T-helper 2 cell treated with Interferon-gamma antibody and Interleukin-4, amounts not matched to agents 5 μg/mL and 100 μg/mL, for 36 hours (primary cell): ENCODE results near the gene A3GALT2.

Source experiments
- DNase-seq: peaks from one replicate; pipeline ENCODE4 v3.0.0; 2021; ENCODE audit warnings: low spot score
- H3K27ac Mint-ChIP-seq: one replicate; pipeline ENCODE4 v1.8.0; 2021; ENCODE audit warnings: mild to moderate bottlenecking, mixed read lengths
- H3K27me3 Mint-ChIP-seq: one replicate; pipeline ENCODE4 v1.8.0; 2021; ENCODE audit warnings: low read depth, mixed read lengths
- H3K36me3 Mint-ChIP-seq: one replicate; pipeline ENCODE4 v1.8.0; 2021; ENCODE audit warnings: low read depth, mixed read lengths
- H3K4me1 Mint-ChIP-seq: one replicate; pipeline ENCODE4 v1.8.0; 2021; ENCODE audit warnings: low read depth, mixed read lengths
- H3K4me3 Mint-ChIP-seq: one replicate; pipeline ENCODE4 v1.8.0; 2022; ENCODE audit warnings: mild to moderate bottlenecking, moderate library complexity, mixed read lengths
- H3K9me3 Mint-ChIP-seq: one replicate; pipeline ENCODE4 v1.8.0; 2021; ENCODE audit warnings: mixed read lengths

A3GALT2 gene

DNA sequence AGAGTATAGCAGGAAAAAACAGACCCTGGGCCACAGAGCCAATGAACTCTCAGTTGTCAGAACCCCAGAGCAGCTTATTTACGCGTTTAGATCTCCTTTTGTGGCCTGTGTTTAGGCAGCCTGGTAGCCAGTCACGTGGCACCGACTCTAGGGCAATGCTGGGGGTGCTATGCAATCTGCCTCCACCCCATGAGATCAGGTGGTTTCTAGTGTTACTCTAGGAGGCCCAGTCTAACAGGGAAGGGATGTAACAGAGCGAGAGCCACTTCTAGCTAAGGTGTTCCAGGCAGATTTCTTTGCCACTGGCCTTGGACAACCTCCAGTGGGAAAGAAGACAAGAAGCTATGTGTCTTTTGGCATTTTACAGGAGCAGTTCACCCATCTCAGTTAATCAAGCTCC is 12.0 kb upstream of the A3GALT2 start:
- no peak overlapping the region for H3K4me3 Mint-ChIP-seq
- H3K9me3 Mint-ChIP-seq, result no peaks in the 10 kb centered on the region
- no peak overlapping the region for H3K27ac Mint-ChIP-seq
- no peak for DNase-seq
- H3K27me3 Mint-ChIP-seq, result no peaks in the 10 kb centered on the region
- peaks cover 5% of the 10 kb centered on the region for H3K4me1 Mint-ChIP-seq
- H3K36me3 Mint-ChIP-seq, result peaks cover 33% of the 10 kb centered on the region

GRCh38 chr1:33332357-33332789 is 11.5 kb upstream of the A3GALT2 start:
- Mint-ChIP-seq H3K4me1 (peaks cover 5% of the 10 kb centered on the region), H3K27ac (no peak overlapping the region), H3K27me3 (no peaks in the 10 kb centered on the region), H3K36me3 (peaks cover 33% of the 10 kb centered on the region), H3K4me3 (no peak overlapping the region), H3K9me3 (no peaks in the 10 kb centered on the region)
- DNase-seq, result no peak

DNA sequence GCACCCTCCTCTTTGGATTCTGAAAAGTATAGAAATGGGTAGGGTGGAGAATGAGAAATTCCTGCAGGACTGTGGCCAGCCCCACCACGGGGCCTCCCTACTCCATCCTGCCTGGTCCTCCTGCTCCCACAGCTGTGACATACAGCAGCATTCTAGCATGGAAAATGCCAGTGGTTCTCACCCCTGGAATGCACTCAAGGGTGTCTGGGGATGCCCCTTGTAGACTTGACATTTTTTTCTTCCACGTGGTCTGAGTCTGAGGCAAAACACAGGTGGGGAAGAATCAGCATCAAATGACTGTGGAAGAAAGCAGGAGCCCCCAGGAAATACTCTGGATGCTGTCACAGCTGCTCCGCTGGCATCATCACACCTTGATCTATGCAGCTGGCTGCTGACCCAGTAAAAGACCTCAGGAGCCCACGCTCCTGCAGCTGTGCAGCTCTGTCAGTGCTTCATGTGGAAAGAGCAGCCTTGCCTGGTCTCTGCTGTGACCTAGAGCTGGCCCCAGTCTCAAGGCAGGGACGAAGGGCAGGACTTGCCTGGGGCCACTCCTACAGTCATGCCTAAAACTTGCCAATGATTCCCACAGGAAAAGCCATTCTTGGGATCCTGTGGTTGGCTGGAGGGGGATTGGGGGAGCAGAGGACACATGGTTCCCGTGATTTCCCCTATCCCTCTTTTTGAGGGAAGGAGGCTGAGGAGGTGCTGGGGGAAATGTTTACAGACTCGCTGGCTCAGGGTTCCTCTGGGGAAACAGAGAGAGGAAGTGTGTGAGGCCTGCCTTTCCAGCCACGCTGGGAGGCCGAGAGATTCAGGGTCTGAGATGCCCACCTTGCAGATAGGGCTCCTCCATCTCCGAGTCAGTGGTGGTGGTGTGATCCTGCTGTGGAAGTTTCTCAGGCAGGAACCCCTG is 10.8 kb upstream of the A3GALT2 start:
- no peak overlapping the region for H3K27ac Mint-ChIP-seq
- no peaks in the 10 kb centered on the region for H3K27me3 Mint-ChIP-seq
- peaks cover 5% of the 10 kb centered on the region for H3K4me1 Mint-ChIP-seq

DNA sequence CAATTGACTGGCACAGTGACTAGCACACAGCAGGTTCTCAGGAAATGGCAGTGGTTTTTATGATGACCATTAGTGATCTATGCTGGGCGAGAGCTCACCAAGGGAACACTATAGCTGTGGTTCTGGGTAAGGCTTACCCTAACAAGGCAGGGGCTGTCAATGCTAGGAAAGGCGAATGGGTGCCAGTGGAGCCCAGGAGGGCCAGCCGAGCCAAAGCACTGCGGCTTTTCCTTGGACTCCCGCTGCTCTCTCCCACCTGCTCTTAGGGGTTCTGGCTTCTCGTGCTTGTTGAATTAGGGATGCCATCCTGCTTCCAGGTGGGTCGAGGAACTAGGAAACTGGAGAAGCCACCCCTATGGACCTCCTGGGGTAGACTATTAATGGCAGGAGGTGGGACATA is 10.0 kb upstream of the A3GALT2 start:
- DNase-seq, result no peak
- H3K36me3 Mint-ChIP-seq, result peaks cover 40% of the 10 kb centered on the region
- no peaks in the 10 kb centered on the region for H3K27me3 Mint-ChIP-seq
- no peak overlapping the region for H3K27ac Mint-ChIP-seq
- no peaks in the 10 kb centered on the region for H3K9me3 Mint-ChIP-seq
- peaks cover 5% of the 10 kb centered on the region for H3K4me1 Mint-ChIP-seq
- no peak overlapping the region for H3K4me3 Mint-ChIP-seq

More for the DNA sequence above, 10.8 kb upstream of the A3GALT2 start:
- no peak for DNase-seq
- Mint-ChIP-seq H3K4me3 (no peak overlapping the region), H3K9me3 (no peaks in the 10 kb centered on the region), H3K36me3 (peaks cover 37% of the 10 kb centered on the region)

DNA sequence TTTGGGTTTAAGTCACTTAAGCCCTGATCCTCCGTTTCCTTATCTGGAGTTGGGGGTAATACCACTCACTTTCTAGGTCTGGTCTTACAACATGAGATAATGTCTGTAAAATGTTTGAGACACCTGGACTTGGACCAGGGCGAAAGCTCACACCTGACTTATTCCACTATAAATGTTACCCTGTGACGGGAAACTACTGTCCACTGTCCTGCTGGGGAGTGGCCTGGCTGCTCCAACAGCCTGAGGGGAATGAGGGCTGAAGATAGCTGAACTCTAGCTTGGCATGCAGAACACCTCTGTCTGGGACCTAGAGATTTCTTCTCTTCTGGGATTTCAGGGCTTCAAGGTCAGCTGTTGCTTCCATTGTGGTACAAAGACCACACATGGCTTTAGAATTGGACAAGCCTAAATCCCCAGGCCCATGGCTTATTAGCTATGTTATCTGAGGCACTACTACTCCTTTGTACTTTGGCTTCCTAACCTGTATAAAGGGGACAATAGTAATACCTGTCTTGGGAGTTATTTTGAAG is 9.5 kb upstream of the A3GALT2 start:
- H3K4me1 Mint-ChIP-seq, result peaks cover 5% of the 10 kb centered on the region
- H3K9me3 Mint-ChIP-seq, result no peaks in the 10 kb centered on the region
- no peak for DNase-seq
- no peak overlapping the region for H3K4me3 Mint-ChIP-seq
- peaks cover 45% of the 10 kb centered on the region for H3K36me3 Mint-ChIP-seq
- H3K27me3 Mint-ChIP-seq, result no peaks in the 10 kb centered on the region
- no peak overlapping the region for H3K27ac Mint-ChIP-seq

- H3K4me1 Mint-ChIP-seq, result no peaks in the 10 kb centered on the region
- H3K27me3 Mint-ChIP-seq, result no peaks in the 10 kb centered on the region
- H3K4me3 Mint-ChIP-seq, result no peak overlapping the region
- H3K27ac Mint-ChIP-seq, result no peak overlapping the region
- H3K9me3 Mint-ChIP-seq, result no peaks in the 10 kb centered on the region
- peaks cover 46% of the 10 kb centered on the region for H3K36me3 Mint-ChIP-seq
- DNase-seq, result no peak
Measured at GRCh38 chr1:33329600-33330305, 8.9 kb upstream of the A3GALT2 start.

GRCh38 chr1:33328817-33329216 is 7.9 kb upstream of the A3GALT2 start:
- peaks cover 46% of the 10 kb centered on the region for H3K36me3 Mint-ChIP-seq
- no peak overlapping the region for H3K27ac Mint-ChIP-seq

GRCh38 chr1:33327587-33328325 is 6.9 kb upstream of the A3GALT2 start:
- no peaks in the 10 kb centered on the region for H3K4me1 Mint-ChIP-seq
- H3K4me3 Mint-ChIP-seq, result no peak overlapping the region
- no peaks in the 10 kb centered on the region for H3K27me3 Mint-ChIP-seq
- no peak overlapping the region for H3K27ac Mint-ChIP-seq
- no peaks in the 10 kb centered on the region for H3K9me3 Mint-ChIP-seq
- no peak for DNase-seq
- H3K36me3 Mint-ChIP-seq, result peaks cover 38% of the 10 kb centered on the region

More at GRCh38 chr1:33328817-33329216, 7.9 kb upstream of the A3GALT2 start:
- no peak overlapping the region for H3K4me3 Mint-ChIP-seq
- no peaks in the 10 kb centered on the region for H3K27me3 Mint-ChIP-seq
- no peak for DNase-seq
- no peaks in the 10 kb centered on the region for H3K4me1 Mint-ChIP-seq
- H3K9me3 Mint-ChIP-seq, result no peaks in the 10 kb centered on the region

DNA sequence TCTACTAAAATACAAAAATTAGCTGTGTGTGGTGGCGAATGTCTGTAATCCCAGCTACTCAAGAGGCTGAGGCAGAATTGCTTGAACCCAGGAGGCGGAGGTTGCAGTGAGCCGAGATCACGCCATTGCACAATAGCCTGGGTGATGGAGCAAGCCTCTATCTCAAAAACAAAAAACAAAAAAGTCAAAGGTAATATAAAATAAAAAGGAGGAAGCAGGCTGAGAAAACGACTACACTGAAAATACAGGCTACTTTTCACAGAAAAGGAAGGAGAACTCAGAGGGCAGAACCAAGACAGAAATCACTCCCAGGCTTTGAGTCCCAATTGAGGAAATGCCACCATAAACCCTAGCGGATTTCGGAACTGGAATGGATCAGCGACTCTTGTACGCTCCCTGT is 5.9 kb upstream of the A3GALT2 start:
- Mint-ChIP-seq H3K27ac (no peak overlapping the region), H3K9me3 (no peaks in the 10 kb centered on the region), H3K27me3 (no peaks in the 10 kb centered on the region), H3K4me1 (no peaks in the 10 kb centered on the region), H3K4me3 (no peak overlapping the region), H3K36me3 (peaks cover 32% of the 10 kb centered on the region)
- DNase-seq, result no peak

DNA sequence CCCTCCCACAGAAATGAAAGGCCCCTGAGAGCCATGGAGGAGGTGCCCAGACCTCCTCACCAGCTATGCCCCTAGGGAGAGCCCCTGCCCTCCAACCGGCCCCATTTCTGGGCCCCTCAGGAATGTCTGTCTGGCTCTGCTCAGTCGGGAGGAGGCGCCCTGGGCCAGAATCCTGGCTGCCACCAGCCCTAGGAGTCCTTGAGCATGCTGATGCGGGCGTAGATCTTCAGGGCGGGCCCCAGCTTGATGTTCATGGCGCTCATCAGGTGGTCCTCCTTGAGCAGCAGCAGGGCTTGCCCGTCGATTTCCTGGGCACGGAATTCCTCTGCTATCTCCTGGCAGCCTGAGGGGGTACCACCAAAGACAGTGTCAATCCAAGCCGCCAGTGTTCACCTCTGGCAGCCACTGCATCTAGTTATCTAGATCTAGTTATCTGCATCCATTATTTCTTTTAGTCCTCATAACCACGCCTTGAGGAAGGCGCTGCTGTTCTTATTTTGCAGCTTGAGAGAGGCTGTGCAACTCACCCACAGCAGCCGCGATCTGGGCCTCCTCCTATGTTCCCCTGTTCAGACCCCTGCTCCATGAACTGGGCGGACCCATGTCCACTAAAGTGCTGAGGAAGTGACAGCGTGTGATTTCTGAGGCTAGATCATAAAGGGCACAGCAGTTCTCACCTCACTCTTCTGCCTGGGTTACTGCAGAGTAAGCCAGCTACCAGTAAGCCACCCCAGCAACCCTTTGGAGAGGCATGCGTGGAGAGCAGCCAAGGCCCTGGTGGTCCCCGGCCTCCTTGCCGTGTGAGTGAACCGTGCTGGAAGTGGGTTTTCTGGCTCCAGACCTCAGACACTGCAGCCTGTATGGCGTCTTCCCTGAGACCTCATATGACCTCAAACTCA is 4.0 kb upstream of the A3GALT2 start:
- no peak for DNase-seq
- H3K4me1 Mint-ChIP-seq, result no peaks in the 10 kb centered on the region
- H3K4me3 Mint-ChIP-seq, result no peak overlapping the region
- peaks cover 28% of the 10 kb centered on the region for H3K36me3 Mint-ChIP-seq
- H3K9me3 Mint-ChIP-seq, result no peaks in the 10 kb centered on the region
- no peak overlapping the region for H3K27ac Mint-ChIP-seq
- no peaks in the 10 kb centered on the region for H3K27me3 Mint-ChIP-seq

DNA sequence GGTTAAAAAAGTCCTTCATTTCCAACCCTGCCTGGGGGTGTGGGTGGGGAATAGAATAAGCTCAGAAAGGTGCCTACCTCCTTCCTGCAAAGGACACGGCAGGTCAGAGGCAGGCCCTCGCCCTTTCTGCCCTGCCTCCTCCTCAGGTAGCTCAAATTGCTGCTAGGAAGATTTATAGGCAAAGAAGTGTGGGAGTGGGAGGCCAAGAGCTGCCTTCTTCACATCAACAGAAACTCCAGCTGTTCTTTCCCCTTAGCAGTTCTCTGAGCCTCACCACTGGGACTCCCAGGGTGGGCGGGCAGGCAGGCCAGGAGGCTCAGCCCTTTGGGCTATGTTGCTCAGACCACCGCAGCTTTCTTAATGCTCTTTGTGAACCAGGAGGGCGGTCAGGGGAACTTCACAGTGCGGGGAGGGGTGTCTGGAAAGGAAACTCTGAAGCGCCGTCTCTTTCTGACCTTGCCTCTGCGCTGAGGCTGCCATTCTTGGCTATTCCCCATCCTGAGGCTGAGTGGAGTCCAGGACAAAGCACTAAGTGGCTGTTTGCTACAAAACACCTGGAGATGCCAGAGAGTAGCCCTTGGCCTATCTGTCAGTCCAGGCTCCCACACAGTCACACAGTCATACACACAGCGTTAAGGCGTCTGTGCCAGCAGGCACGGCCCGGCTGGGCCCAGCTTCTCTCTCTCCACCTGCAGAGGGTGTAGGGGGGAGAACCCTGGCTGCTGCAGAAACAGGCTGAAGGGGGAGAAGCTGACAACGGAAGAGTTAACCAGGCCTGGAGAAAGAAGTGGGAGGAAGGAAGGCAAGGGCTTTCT is 3.0 kb upstream of the A3GALT2 start:
- no peak overlapping the region for H3K27ac Mint-ChIP-seq
- H3K4me1 Mint-ChIP-seq, result no peaks in the 10 kb centered on the region
- H3K4me3 Mint-ChIP-seq, result no peak overlapping the region
- H3K9me3 Mint-ChIP-seq, result no peaks in the 10 kb centered on the region
- peaks cover 24% of the 10 kb centered on the region for H3K36me3 Mint-ChIP-seq
- no peaks in the 10 kb centered on the region for H3K27me3 Mint-ChIP-seq
- no peak for DNase-seq

GRCh38 chr1:33322870-33323585 is 2.1 kb upstream of the A3GALT2 start:
- H3K27ac Mint-ChIP-seq, result no peak overlapping the region
- no peaks in the 10 kb centered on the region for H3K4me1 Mint-ChIP-seq
- peaks cover 4% of the 10 kb centered on the region for H3K27me3 Mint-ChIP-seq
- no peak for DNase-seq
- H3K4me3 Mint-ChIP-seq, result no peak overlapping the region
- no peaks in the 10 kb centered on the region for H3K9me3 Mint-ChIP-seq
- H3K36me3 Mint-ChIP-seq, result peaks cover 18% of the 10 kb centered on the region
